HG02623 (cell line): ENCODE results near the gene ATP8A2.

Source experiments
- ATAC-seq: cut with Tn5 transposase; IDR thresholded peaks from one replicate; pipeline ENCODE4 v1.9.1; 2021; ENCODE audit warnings: moderate library complexity; ENCODE audit not compliant: unreplicated experiment

Gene ATP8A2

DNA sequence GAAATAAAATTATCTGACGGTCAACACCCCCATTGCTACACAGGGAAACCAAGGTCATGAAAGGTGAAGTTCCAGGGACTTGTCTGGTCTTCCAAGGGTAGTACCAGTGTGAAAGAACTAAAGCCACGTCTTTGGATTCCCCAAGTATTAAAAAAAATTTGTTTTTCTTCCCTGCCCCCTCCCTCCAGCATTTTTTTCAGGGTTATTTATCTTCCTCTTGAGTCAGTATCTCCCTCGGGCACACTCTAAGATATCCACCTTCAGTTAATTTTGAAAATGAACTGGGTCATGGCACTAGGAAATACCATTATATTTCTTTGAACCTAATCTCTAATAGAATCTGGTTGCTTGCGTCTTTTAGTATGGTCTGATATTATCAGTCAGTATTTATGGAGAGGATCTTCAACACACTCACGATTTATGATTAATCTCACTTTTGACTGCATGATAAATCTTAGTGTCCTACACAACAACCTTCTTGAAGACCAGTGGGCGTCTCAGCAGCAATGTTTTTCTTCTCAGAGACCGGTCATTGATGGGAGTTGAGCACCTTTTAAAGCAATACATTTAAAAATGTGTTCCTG is 9.1 kb downstream of the ATP8A2 start:
- ATAC-seq: no peak

DNA sequence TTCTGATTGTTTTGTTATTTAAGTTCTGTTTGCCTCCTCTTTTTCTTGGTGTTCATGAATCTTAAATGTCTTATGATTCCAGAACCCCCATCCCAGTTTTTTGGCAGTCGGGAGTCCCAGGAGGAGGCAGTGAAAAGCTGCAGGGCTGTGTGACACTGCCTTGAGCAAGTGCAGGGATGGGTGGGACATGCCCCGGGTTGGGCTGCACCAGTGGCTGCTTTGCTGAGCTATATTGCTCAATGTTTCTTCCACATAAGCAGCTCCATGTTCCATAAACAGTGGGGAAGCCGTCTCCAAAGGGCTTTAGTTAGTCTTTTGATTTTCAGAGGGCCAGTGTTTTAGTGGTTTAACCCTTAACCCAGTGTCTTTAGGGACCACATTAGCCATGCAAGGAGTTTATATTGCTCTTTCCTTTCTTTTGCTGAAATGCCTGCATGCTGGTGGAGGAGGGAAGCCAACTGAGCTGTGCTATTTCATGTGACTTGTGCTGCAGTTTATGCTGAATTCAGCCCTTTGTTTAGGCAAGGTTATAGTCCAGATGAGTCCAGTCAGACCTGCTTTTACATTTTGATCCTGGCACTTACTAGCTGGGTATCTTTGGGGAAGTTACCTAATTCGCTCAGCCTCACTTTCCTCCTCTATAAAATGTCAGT is 13.1 kb downstream of the ATP8A2 start:
- no peak for ATAC-seq

DNA sequence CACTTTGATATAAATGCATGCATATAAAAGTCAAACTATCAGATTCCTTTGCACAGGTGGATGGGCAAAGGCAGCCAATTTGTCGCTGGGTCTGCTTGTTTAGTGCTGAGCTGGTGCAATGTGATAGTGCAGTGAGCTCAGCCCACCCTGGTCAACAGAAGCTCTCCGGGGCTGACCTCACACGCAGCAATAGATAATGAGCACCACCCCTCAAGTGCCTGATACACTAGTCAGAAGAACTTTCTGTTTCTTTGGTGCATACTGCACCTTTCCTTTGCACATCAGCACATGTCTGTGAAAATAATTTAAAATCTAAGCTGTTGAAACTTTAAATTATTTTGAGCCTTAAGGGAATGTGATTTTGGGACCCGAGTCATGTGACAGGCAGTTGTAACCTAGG is 20.2 kb downstream of the ATP8A2 start:
- no peak for ATAC-seq

DNA sequence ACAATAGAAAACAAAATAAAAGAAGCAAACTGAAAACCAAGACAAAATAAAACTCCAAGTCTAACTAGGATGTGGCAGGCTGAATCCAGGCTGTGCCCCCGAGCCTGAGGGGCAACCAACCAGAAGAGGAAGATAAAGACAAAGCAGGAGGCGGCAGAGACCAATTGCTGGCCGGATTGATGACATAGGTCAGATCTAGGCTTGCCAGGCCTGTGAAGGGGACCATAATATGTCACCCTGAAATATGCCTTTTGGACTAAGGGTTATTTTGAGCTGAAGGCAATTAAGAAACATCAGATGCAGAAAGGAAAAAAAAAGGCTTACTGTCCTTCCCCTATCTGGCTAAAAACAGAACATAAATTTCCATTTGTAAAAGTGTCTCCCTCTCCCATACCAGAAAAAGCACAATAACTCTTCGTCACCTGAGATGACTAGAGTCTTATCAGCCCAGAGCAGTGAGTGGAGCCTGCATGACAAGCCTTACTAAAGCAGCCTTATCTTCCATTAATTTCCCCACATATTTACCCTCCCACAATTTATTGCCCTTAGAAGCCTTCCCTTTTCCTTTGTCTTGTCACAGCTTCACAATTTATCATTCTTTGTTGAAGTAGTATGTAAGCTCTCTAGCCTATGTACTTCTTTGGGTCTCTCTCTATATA is 22.8 kb downstream of the ATP8A2 start:
- ATAC-seq: no peak

DNA sequence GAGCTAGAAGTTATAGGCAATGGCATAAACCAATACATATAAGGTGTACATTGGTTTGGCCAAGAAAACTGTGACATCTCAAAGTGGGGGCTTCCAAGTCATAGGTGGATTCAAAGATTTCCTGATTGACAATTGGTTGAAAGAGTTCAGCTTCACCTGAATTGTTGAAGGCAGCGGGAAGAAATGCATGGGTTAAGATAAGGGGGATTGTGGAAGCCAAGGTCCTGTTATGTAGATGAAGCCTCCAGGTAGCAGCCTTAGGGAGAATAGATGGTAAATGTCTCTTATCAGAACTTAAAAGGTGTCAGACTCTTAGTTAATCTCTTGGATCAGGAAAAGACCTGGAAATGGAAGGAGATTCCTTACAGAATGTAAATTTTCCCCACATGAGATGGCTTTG is 26.0 kb downstream of the ATP8A2 start:
- ATAC-seq: no peak

DNA sequence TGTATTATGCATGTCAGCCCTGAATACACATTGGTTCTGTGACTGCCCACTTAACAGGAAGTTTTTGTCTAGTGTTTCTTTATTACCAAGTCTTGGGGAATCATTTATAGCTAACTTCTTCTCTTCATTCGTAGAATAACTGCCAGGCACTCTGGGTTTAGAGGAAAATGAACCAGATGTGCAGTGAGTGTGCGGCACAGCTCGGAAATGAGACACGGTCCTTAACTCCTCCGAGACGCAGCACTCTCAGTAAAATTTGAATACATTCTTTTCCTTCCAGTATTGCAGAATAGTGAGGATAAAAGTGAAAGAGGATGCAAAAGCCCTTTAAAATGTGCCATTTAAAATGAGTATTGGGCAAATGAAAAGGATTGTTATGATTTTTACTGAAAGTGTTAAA is 29.2 kb downstream of the ATP8A2 start:
- ATAC-seq: no peak

DNA sequence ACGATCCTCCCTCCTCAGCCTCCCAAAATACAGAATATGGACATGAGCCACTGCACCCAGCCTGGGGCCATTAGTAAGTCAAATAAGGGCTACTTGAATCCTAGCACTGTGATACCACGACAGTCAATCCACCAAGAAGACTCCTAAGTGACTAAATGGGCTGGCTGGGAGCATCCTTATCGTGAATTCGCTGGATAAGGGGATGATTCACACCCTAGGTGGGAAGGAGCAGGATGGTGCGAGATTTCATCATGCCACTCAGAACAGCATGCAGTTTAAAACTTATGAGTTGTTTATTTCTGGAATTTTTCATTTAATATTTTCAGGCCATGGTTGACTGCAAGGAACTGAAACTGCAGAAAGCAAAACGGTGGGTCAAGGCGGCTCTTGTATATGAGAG is 30.2 kb downstream of the ATP8A2 start:
- ATAC-seq: no peak

DNA sequence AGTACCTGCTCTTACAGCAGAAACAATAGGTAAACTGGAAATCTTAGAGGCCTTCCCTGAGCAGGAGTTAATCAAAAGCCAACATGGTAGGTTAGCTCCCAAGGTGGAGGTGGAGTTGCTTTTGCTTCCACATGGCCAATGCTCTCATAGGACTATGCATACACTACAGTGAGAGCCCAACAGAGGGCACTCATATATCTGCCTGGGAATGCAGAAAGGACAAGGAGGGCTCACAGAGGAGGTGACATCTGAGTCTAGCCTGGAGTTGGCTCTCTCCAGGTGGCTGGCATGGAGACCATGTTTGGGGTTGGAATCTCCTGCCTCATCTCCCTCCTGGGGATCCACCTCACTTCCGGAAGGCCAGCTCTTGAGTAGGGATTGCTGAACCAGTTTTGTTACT is 34.6 kb downstream of the ATP8A2 start:
- no peak for ATAC-seq

DNA sequence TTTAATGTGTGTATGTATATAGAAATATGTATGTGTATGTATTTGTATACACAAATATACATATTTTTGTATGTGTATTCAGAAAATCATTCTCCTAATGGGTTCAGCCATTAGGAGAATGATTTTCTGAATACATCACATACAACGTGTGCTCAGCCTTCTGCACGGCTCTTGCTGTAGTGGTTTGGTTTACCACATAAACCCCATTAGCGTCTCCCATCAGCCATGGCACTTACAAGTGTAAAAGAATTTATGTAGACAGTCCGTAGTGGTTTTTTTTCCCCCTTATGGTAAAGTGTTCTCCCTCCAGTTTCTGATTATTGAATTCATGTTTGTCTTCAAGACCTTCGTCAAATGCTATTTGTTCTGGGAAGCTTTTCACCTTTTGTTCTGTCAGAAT is 38.2 kb downstream of the ATP8A2 start:
- ATAC-seq: no peak

DNA sequence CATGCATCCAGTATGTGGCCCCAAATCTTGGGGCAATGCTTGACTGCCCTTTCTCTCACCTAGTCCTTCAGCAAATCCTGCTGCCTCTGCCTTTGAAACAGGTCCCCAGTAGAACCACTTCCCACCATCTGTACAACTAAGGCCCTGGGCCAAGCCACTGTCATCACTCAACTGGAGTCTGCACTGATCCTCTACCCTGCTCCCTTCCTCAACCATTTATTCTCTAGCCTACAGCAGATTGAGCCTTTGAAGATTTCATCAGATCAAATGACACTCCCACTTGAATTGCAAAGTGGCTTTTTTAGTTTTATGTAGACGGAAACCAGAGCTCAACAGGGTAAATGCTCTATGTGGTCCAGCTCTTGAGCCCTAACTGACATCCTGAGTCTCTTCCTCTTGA is 43.5 kb downstream of the ATP8A2 start:
- ATAC-seq: no peak

DNA sequence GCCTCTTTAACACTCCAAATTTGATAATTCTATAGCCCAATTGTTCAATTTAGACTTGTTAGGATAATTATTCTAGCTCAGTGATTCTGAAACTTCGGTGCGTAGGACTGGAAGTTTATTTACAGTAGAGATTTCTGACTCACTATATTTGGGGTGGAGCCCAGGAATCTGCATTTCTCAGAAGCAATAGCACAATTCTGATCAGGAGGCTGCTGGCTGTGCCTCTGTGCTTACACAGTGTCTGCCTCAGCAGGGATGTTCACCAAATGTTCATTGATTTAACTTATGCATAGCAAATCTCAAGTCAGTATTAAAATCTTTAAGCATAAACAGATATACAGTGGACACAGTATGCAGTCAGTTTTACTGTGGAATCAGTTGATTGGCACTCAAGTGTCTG is 45.8 kb downstream of the ATP8A2 start:
- no peak for ATAC-seq

DNA sequence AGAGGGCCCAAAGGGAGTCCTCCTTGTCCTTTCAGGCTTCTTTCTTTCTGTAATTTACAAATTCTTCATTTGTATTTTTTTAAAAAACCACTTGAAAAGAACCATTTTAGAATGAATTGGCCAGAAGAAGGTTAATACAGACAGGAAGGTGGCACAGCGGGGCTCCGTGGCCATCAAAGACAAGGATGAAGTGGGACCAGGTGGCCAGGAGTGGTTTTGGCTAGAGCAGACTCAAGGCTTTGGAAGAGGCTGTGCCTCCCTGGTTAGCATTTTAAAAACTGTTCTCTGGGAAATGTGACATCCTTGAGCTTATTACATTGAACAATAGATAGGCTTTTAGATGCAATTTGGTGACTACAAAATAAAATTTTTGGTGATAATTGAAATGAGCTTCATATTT is 48.4 kb downstream of the ATP8A2 start:
- no peak for ATAC-seq

DNA sequence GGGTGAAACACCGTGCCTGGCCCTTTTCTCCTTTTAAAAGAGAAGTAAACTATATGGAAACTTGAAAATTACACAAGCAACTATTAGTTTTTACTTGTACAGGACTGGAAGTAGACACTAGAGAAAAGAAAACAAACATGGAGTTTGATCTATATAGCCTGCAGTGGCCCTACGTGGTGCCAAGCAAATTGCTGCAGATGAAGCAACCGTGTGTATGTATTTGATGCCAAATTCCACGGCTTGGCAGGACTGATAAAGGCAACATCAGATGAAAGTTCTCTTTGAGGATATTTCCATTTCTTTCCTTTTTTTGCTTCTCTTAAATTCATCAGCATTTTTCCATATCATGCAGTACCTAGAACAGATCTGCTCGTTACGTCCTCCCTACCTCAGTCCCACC is 49.8 kb downstream of the ATP8A2 start:
- ATAC-seq: no peak

DNA sequence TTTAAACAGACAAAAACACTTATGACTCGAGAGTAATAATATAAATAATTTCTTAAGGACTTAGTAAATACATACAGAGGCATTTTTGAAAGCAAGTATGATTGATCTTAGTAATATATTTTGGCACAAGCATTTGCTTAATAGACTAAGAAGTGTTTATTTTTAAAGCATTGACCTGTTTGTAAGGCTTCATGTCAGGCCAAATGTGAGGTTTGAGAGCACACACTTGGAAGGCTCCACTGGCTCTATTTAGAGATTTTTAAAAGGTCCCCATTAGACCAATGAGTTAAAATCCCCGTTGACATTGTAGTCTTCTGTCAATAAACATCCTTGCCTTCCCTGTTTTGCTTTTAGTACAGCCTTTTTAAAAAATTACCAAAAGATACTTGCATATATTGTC is 50.4 kb downstream of the ATP8A2 start:
- no peak for ATAC-seq

DNA sequence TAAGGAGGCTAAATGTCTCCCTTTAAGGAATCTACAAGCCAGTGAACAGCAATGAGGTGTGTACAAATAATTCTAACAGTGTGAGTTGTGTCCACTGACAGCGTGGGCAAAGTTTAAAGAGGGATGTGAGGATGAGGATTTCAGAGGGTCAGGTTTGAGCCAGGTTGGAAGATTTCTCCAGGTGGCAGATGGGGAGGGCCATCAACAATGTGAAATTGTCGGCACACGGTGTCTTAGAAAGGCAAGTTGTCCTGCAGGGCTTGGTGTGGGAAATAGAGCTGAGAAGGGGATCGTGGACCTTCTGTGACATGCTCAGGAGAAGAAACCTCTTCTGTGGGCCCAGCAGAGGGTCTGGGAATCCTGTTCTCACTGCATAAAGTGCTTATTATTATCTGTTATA is 52.1 kb downstream of the ATP8A2 start:
- no peak for ATAC-seq

DNA sequence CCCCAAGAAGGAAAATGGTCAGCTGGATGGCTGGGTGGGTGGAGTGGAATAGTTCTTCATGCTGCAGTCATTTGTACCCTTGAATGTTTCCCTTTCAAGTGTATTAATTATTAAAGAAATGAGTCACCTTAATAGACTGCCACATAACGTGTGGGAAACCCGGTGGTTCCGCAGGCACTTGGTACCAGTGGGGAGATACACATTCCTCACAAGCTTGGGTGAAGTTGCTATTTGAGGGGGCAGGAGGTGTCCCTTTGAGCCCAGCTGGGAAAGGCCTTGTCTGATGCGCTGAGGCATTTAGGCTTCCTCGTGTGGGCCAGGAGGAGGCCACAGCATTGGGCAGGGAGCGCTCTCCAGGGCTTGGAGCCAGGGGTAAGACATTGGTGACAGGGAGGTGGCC is 57.7 kb downstream of the ATP8A2 start:
- no peak for ATAC-seq

DNA sequence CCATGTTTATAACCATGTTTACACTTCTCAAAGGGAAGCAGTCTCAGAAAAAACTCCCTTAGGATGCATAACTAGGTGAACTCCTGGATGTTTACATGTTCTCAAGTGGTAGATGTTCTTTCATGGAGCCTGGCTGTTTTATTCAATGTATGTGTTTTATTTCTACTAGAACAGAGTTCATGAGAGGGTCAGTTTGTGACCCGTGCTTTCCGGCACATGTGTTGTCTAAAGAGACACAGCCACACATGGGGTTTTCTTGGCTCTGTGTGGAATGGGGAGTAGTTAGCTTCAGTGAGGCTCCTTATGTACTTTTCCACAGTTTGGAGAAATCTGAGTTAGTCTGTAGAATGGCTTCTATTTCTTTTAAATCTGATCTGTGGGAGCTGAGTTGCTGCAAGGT is 60.9 kb downstream of the ATP8A2 start:
- ATAC-seq: no peak

DNA sequence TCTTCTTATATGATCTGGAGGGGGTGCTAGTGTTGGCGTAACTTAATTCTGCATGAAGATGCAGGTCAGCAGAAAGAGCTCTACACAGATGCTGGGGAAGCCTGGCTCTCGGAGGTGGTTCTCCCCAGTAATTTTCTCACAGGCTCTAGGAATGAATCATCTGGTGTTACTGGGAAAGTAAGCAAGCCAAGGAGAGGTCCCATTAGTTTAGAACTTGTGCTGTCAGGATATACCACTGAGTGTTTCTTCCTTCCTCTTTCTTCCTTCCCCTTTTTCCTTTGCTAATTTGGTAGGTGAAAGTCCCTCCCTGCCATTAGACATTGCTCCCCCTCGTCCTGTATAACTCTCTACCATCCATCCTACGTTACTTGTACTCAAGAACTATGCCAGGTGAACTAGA is 68.3 kb downstream of the ATP8A2 start:
- ATAC-seq: no peak

DNA sequence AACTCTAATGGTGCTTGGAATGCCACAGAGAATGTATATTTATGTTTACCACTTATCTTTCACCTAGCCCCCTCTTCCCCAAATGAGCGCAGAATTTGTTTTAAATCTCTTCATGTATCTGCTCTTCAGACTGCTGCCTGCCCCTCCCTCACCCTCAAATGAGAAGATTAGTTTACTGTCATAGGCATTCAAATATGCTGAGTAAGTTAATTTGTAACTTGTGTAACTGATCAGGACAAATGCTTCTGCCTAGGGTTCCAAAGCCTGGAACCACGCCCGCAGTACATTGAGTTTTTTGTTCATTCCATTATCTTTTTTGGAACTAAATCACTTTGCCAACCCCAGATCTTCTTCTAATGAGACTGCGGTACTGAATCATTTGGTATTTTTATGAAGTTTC is 74.5 kb downstream of the ATP8A2 start:
- no peak for ATAC-seq

DNA sequence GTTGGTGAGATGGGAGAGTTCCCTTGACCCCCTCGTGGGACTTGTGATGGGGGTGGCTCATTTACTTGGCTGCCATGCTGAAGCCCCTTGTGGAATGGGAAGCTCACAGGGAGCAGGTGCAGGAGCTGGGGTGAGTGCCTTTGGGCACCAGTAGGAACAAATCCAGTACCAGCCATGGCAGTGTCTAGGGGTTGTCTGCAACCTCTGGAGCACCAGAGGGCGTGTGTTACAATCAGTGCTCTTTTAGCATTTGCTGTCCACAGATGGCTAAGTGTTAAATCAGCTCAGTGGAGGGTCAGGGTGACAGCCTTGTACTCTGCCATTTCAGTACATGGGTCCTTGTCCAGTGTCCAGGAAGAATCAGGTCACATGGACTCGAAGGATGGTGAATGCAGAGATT is 75.6 kb downstream of the ATP8A2 start:
- no peak for ATAC-seq

DNA sequence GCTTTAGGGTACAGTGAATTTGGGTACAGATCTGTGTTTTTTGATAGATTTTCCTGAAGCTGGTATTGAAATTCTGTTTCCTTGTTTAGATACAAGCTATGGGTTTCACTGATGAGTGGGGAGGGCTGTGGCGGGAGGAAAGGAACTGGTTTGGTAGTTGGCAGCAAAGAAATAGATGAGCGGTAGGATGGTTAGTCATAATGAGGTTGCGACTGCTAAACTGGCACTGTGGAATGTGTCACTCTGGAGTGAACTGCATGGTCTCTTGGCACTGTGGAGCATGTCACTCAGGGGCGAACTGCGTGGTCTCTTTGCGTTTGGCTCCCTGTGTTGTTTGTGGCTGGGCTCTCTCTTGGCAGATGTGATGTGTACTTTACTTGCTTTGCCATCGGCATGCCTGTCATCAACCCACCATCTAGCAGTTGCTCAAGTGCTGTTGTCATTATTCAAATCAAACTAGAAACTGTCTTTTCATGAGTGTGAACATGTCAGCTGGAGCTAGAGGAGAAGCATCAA is 82.1 kb downstream of the ATP8A2 start:
- ATAC-seq: no peak

DNA sequence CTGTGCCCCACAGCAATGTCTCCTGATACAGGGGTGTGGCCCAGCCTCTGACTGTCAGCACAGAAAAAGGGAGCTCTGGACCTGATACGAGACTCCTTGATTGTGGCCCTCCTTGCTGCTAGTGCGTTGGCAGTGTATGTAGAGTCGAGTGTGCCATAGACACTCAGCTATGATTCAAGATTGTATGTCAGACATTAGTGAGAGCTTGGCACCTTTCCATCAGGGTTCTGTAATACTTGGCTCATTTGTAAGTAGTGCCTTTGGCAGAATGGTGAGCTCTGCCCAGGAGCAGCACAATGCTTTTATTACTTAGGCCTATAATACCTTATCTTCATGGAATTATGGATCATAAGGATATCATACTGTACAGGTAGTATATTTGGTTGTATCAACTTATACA is 83.4 kb downstream of the ATP8A2 start:
- ATAC-seq: no peak

DNA sequence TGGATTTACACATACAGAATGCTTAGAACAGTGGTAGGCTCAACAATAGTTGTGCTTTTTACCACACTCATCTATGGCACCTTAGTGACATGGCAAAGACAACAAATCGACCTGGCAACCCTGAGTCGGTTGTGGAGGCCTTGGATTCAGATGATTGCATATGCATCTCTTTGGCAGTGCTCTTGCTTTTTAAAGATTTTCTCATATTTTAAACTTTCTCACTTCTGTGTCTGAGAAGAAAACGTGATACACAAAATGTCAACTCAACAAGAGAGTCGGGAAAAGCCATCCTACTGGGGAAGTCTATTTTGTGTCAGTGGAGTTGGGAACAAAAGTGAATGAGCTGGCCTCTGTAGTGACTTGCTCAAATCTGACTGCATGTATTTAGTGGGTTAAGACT is 85.8 kb downstream of the ATP8A2 start:
- no peak for ATAC-seq
